GM23338 (cell line): ENCODE measurements around the gene TAOK1. TPM values are rescaled to one million over a fixed set of nuclear protein-coding genes. Genes with fewer than 3 reads are reported as not detected.

Experiments
- ATAC-seq: fragments of 200-7000 bp; cut with Tn5 transposase; 3 replicates; pipeline ENCODE4 v1.9.1; 2020
- DNase-seq: peaks from one replicate; pipeline ENCODE4 v3.0.0-alpha.2; 2015; ENCODE audit warnings: low spot score
- H2AFZ ChIP-seq: fragments of 200-600 bp; sonication (generic); 2 replicates; pipeline ENCODE4 v1.8.0; 2016; ENCODE audit warnings: antibody characterized with exemption, mild to moderate bottlenecking, moderate library complexity
- H3F3A ChIP-seq: fragments of 200-600 bp; sonication (generic); replicated peaks from 2 replicates; pipeline ENCODE4 v1.8.0; 2017; ENCODE audit warnings: antibody characterized with exemption, mixed run types, low read depth
- H3K27ac ChIP-seq: fragments of 200-600 bp; sonication (generic); 2 replicates; pipeline ENCODE4 v1.6.1; 2016; ENCODE audit warnings: low read depth
- H3K27me3 ChIP-seq: fragments of 200-600 bp; sonication (generic); 2 replicates; pipeline ENCODE4 v1.8.0; 2016; ENCODE audit warnings: mild to moderate bottlenecking, mixed run types, moderate library complexity; ENCODE audit not compliant: insufficient read depth
- H3K36me3 ChIP-seq: fragments of 200-600 bp; sonication (generic); 2 replicates; pipeline ENCODE4 v1.8.0; 2016; ENCODE audit warnings: mild to moderate bottlenecking; ENCODE audit not compliant: insufficient read depth
- H3K4me1 ChIP-seq: fragments of 200-600 bp; sonication (generic); 2 replicates; pipeline ENCODE4 v1.8.0; 2016; ENCODE audit warnings: mild to moderate bottlenecking, moderate library complexity; ENCODE audit not compliant: insufficient read depth
- H3K4me2 ChIP-seq: fragments of 200-600 bp; sonication (generic); 2 replicates; pipeline ENCODE4 v1.7.1; 2017; ENCODE audit warnings: mixed run types
- H3K4me3 ChIP-seq: fragments of 200-600 bp; sonication (generic); 2 replicates; pipeline ENCODE4 v1.6.1; 2016; ENCODE audit warnings: mixed run types
- H3K79me2 ChIP-seq: fragments of 200-600 bp; sonication (generic); replicated peaks from 2 replicates; pipeline ENCODE4 v1.8.0; 2017; ENCODE audit warnings: mild to moderate bottlenecking; ENCODE audit not compliant: insufficient read depth
- H3K9me2 ChIP-seq: fragments of 200-600 bp; sonication (generic); 2 replicates; pipeline ENCODE4 v1.8.0; 2017; ENCODE audit not compliant: insufficient read depth
- H4K20me1 ChIP-seq: fragments of 200-600 bp; sonication (generic); replicated peaks from 2 replicates; pipeline ENCODE4 v1.8.0; 2017; ENCODE audit warnings: mild to moderate bottlenecking; ENCODE audit not compliant: insufficient read depth
- H3K27ac Mint-ChIP-seq: 2 replicates; pipeline ENCODE4 v1.8.0; 2020; ENCODE audit warnings: inconsistent platforms, mild to moderate bottlenecking, moderate library complexity, mixed read lengths
- H3K27me3 Mint-ChIP-seq: 3 replicates; pipeline ENCODE4 v1.8.0; 2022; ENCODE audit warnings: low read depth, mild to moderate bottlenecking, moderate library complexity, mixed read lengths, inconsistent platforms; ENCODE audit not compliant: insufficient read depth, poor library complexity
- H3K36me3 Mint-ChIP-seq: 3 replicates; pipeline ENCODE4 v1.8.0; 2021; ENCODE audit warnings: low read depth, mild to moderate bottlenecking, inconsistent platforms, moderate library complexity, mixed read lengths
- H3K4me1 Mint-ChIP-seq: 3 replicates; pipeline ENCODE4 v1.8.0; 2020; ENCODE audit warnings: mild to moderate bottlenecking, inconsistent platforms, mixed read lengths
- H3K4me3 Mint-ChIP-seq: 3 replicates; pipeline ENCODE4 v1.8.0; 2021; ENCODE audit warnings: moderate library complexity, mild to moderate bottlenecking, inconsistent platforms, mixed read lengths
- H3K9me3 Mint-ChIP-seq: 3 replicates; pipeline ENCODE4 v1.8.0; 2020; ENCODE audit warnings: moderate library complexity, mild to moderate bottlenecking, inconsistent platforms, mixed read lengths
- CREB1 ChIP-seq: fragments of 250-450 bp; sonication (Bioruptor Pico); IDR thresholded peaks from 2 replicates; pipeline ENCODE4 v1.5.0; 2020; ENCODE audit warnings: low read depth, mild to moderate bottlenecking, moderate library complexity
- CTCF ChIP-seq, 2 experiments: fragments of 200-600 bp in 1 of 2; sonication (generic) in 1 of 2; conservative IDR thresholded peaks; 2 replicates each; pipeline versions ENCODE4 v1.5.1 to v1.6.1; 2016 to 2017; ENCODE audit warnings: antibody characterized with exemption in 2 of 2, low read depth in 2 of 2, mild to moderate bottlenecking in 2 of 2, moderate library complexity in 1 of 2
- ETS1 ChIP-seq: IDR thresholded peaks from 2 replicates; pipeline ENCODE4 v1.6.1; 2016; ENCODE audit warnings: antibody characterized with exemption
- EZH2 ChIP-seq: fragments of 200-600 bp; sonication (generic); IDR thresholded peaks from one replicate; pipeline ENCODE4 v1.8.0; 2017; ENCODE audit warnings: antibody characterized with exemption, mild to moderate bottlenecking, low read depth; ENCODE audit not compliant: unreplicated experiment
- EZH2phosphoT487 ChIP-seq: fragments of 200-600 bp; sonication (generic); IDR thresholded peaks from one replicate; pipeline ENCODE4 v1.8.1; 2018; ENCODE audit warnings: antibody characterized with exemption; ENCODE audit not compliant: unreplicated experiment
- JUNB ChIP-seq: IDR thresholded peaks from one replicate; pipeline ENCODE4 v1.6.1; 2016; ENCODE audit warnings: antibody characterized with exemption; ENCODE audit not compliant: unreplicated experiment
- NANOG ChIP-seq: IDR thresholded peaks from 2 replicates; pipeline ENCODE4 v1.6.1; 2016; ENCODE audit warnings: antibody characterized with exemption, borderline replicate concordance
- POLR2AphosphoS5 ChIP-seq: IDR thresholded peaks from 2 replicates; pipeline ENCODE4 v1.6.1; 2016; ENCODE audit warnings: antibody characterized with exemption, low read depth
- REST ChIP-seq: IDR thresholded peaks from one replicate; pipeline ENCODE4 v1.6.1; 2018; ENCODE audit warnings: antibody characterized with exemption; ENCODE audit not compliant: unreplicated experiment
- STAT1 ChIP-seq: IDR thresholded peaks from one replicate; pipeline ENCODE4 v1.6.1; 2016; ENCODE audit warnings: antibody characterized with exemption; ENCODE audit not compliant: unreplicated experiment
- ZNF114 ChIP-seq: fragments of 250-450 bp; sonication (Bioruptor Pico); IDR thresholded peaks from 2 replicates; pipeline ENCODE4 v1.5.0; 2020; ENCODE audit warnings: mild to moderate bottlenecking, moderate library complexity
- ZNF331 ChIP-seq: fragments of 250-450 bp; sonication (Bioruptor Pico); IDR thresholded peaks from 2 replicates; pipeline ENCODE4 v1.5.0; 2020; ENCODE audit warnings: low read depth, mild to moderate bottlenecking, moderate library complexity
- ZNF462 ChIP-seq: fragments of 250-450 bp; sonication (Bioruptor Pico); IDR thresholded peaks from 2 replicates; pipeline ENCODE4 v1.5.0; 2020; ENCODE audit warnings: mild to moderate bottlenecking, moderate library complexity
- polyA plus RNA-seq: library from polyadenylated mRNA; unstranded; fragments of >200 nt; fragmentation: Nextera tagmentation; extraction: Ambion mirVana; gene quantifications from 2 replicates; pipeline ENCODE4 v1.2.1, GENCODE V29; 2016
- total RNA-seq: library from RNA; depleted of rRNA; stranded (reverse); fragments of >200 nt; shearing (Covaris generic); gene quantifications from 2 replicates; pipeline ENCODE4 v1.2.3, GENCODE V29; 2014

Gene TAOK1
- total and polyA plus RNA-seq, 2 experiments from 2014 or later = 19.4 to 69.8 TPM

GRCh38 chr17:29575511-29576213 is 185.5 kb downstream of the TAOK1 start:
- Histone ChIP-seq H3K27ac (no peak overlapping the region), H3K79me2 (no peaks in the 10 kb centered on the region), H3K9me2 (no peaks in the 10 kb centered on the region), H4K20me1 (peaks cover 4% of the 10 kb centered on the region; the same call in 1 of the 2 replicates), H3K4me1 (no peaks in the 10 kb centered on the region), H3F3A (0 out of 2 replicates have a peak, but pooled peaks cover 15% of the 10 kb centered on the region), H3K4me3 (no peak overlapping the region), H3K36me3 (no peaks in the 10 kb centered on the region; the same call in 1 of the 2 replicates), H3K27me3 (0 out of 2 replicates have a peak, but pooled peaks cover 10% of the 10 kb centered on the region), H2AFZ (no peak overlapping the region), H3K4me2 (no peak overlapping the region)
- Mint-ChIP-seq H3K27me3 (peaks cover 12% of the 10 kb centered on the region), H3K9me3 (no peaks in the 10 kb centered on the region), H3K4me3 (no peak overlapping the region), H3K4me1 (peaks cover 13% of the 10 kb centered on the region), H3K27ac (no peak overlapping the region), H3K36me3 (peaks cover 22% of the 10 kb centered on the region)
- ATAC-seq (no peak), DNase-seq (no peak)
- TF ChIP-seq EZH2phosphoT487 (no peak), JUNB (no peak), ZNF114 (CRISPR knock-in tag) (no peak), STAT1 (no peak), ZNF331 (CRISPR knock-in tag) (no peak), CREB1 (CRISPR knock-in tag) (no peak), CTCF (conservative IDR thresholded peaks at IDR 0.05; ENCODE audit: low read depth in 2 of 2) (no peak), ZNF462 (CRISPR knock-in tag) (no peak), NANOG (no peak), POLR2AphosphoS5 (no peak), REST (no peak), EZH2 (no peak), ETS1 (no peak)
